CD4-positive, alpha-beta T cell (primary cell): ENCODE measurements around the gene ST3GAL3. TPM values are rescaled to one million over a fixed set of nuclear protein-coding genes. Genes with fewer than 3 reads are reported as not detected.

Source experiments
- ATAC-seq: fragments of 200-7000 bp; cut with Tn5 transposase; one replicate; pipeline ENCODE4 v1.10.0; 2022; ENCODE audit warnings: mild to moderate bottlenecking; ENCODE audit not compliant: poor library complexity
- CTCF ChIA-PET: fragments of 350-600 bp; sonication (Branson Sonifier 250); formaldehyde crosslinking; loops from one replicate; lab custom pipeline; 2021; ENCODE audit warnings: antibody characterized with exemption, inconsistent platforms; lab: Charles Lee
- POLR2A ChIA-PET: fragments of 350-600 bp; sonication (Branson Sonifier 250); formaldehyde crosslinking; loops from one replicate; lab custom pipeline; 2021; ENCODE audit warnings: antibody characterized with exemption, inconsistent platforms; lab: Charles Lee
- DNase-seq, 14 experiments: peaks; one replicate each; pipeline ENCODE4 v3.0.0-alpha.2; 2013 to 2020; ENCODE audit warnings: mixed read lengths in 2 of 14
- H3K27ac ChIP-seq, 2 donors: one replicate each; pipeline versions ENCODE4 v1.5.1 to v1.7.0; 2013; ENCODE audit warnings: low read length in 2 of 2, low read depth in 1 of 2, mild to moderate bottlenecking in 1 of 2
- H3K27me3 ChIP-seq, 2 experiments: 1 replicate in 1 of 2; 2 replicates in 1 of 2; pipeline versions ENCODE4 v1.6.1 to v1.7.0; 2013; ENCODE audit warnings: low read length in 2 of 2, control low read depth in 1 of 2, mild to moderate bottlenecking in 1 of 2, moderate library complexity in 1 of 2; ENCODE audit not compliant: insufficient read depth in 2 of 2, control insufficient read depth in 1 of 2
- H3K36me3 ChIP-seq: one replicate; pipeline ENCODE4 v1.6.1; 2013; ENCODE audit warnings: low read length, control low read depth; ENCODE audit not compliant: insufficient read depth
- H3K4me1 ChIP-seq: one replicate; pipeline ENCODE4 v1.6.1; 2013; ENCODE audit warnings: low read length, control low read depth; ENCODE audit not compliant: insufficient read depth
- H3K4me3 ChIP-seq: one replicate; pipeline ENCODE4 v1.5.1; 2013; ENCODE audit warnings: mild to moderate bottlenecking, low read length, moderate library complexity
- H3K9me3 ChIP-seq, 2 experiments: 1 replicate in 1 of 2; 2 replicates in 1 of 2; pipeline versions ENCODE4 v1.6.1 to v1.7.0; 2013; ENCODE audit warnings: low read length in 2 of 2, mild to moderate bottlenecking in 2 of 2, control low read depth in 1 of 2, moderate library complexity in 1 of 2; ENCODE audit not compliant: control insufficient read depth in 1 of 2, insufficient read depth in 1 of 2
- H3K27ac Mint-ChIP-seq: one replicate; pipeline ENCODE4 v1.8.0; 2020; ENCODE audit warnings: mixed read lengths
- H3K27me3 Mint-ChIP-seq: one replicate; pipeline ENCODE4 v1.8.0; 2021; ENCODE audit warnings: mixed read lengths
- H3K36me3 Mint-ChIP-seq: one replicate; pipeline ENCODE4 v1.8.0; 2021; ENCODE audit warnings: low read depth, mixed read lengths
- H3K4me1 Mint-ChIP-seq: one replicate; pipeline ENCODE4 v1.8.0; 2021; ENCODE audit warnings: low read depth, mixed read lengths
- H3K4me3 Mint-ChIP-seq: one replicate; pipeline ENCODE4 v1.8.0; 2020; ENCODE audit warnings: mild to moderate bottlenecking, mixed read lengths
- H3K9me3 Mint-ChIP-seq: one replicate; pipeline ENCODE4 v1.8.0; 2020; ENCODE audit warnings: mixed read lengths
- CTCF ChIP-seq: fragments of 200-600 bp; IDR thresholded peaks from one replicate; pipeline ENCODE4 v1.8.0; 2022; ENCODE audit warnings: antibody characterized with exemption, mild to moderate bottlenecking
- intact Hi-C, 2 experiments: fragments of 100-400 bp; cut with DNase I in 1 of 2; cut with micrococcal nuclease in 1 of 2; formaldehyde crosslinking; loops; one replicate each; pipeline versions ENCODE4 v1.15.1 to v1.9.0; 2023 to 2025; cut with DNase I, micrococcal nuclease
- total RNA-seq, 174 experiments: library from RNA in 2 of 174; stranded (reverse) in 2 of 174; gene quantifications; one replicate each; pipeline ENCODE4 v1.2.3 and lab custom pipeline; 2021 to 2026

ST3GAL3 gene
- total RNA-seq, 2 experiments from 2014 or later: 17.6 to 20.5 TPM

- no peak overlapping the region for H3K4me3 ChIP-seq
- H3K4me1 ChIP-seq: peaks cover 48% of the 10 kb centered on the region
- no peak for TF ChIP-seq CTCF
- DNase-seq (no peak), ATAC-seq (no peak)
- H3K36me3 Mint-ChIP-seq: peaks cover 31% of the 10 kb centered on the region
- H3K27ac ChIP-seq: no peak overlapping the region
- no peaks in the 10 kb centered on the region for H3K9me3 ChIP-seq
- peak overlapping the region; percentile 90 for H3K4me3 Mint-ChIP-seq
- intact Hi-C loops: loop anchor here in 1 of 2 experiments (10.0 kb wide), 3 partner anchors 383 to 797 kb away; partner anchors contain the start of genes CDC20, CFAP57, EBNA1BP2 and ERI3
- H3K9me3 Mint-ChIP-seq: no peaks in the 10 kb centered on the region
- no peaks in the 10 kb centered on the region for H3K27me3 Mint-ChIP-seq
- ChIA-PET CTCF (no interaction called here), POLR2A (no interaction called here)
- H3K4me1 Mint-ChIP-seq: peaks cover 50% of the 10 kb centered on the region
- peaks cover 20% of the 10 kb centered on the region for H3K36me3 ChIP-seq
- H3K27me3 ChIP-seq: no peaks in the 10 kb centered on the region
- no peak overlapping the region for H3K27ac Mint-ChIP-seq
Measured at GRCh38 chr1:43971336-43971980, 264.1 kb downstream of the ST3GAL3 start.

GRCh38 chr1:43973981-43974442 lies 266.7 kb downstream of the ST3GAL3 start:
- no peaks in the 10 kb centered on the region for H3K27me3 ChIP-seq
- peaks cover 54% of the 10 kb centered on the region for H3K36me3 Mint-ChIP-seq
- DNase-seq: no peak
- POLR2A ChIA-PET: interaction anchor here (0.8 to 2.6 kb wide), 3 partner anchors 18 to 56 kb away, joined by 3 to 10 read pairs (median 6); no protein-coding TSS in a partner anchor
- H3K27me3 Mint-ChIP-seq: no peaks in the 10 kb centered on the region
- peak overlapping the region; percentile 99 for H3K4me3 ChIP-seq
- TF ChIP-seq CTCF: no peak
- intact Hi-C loops: loop anchor here (1.0 to 10.0 kb wide), 5 partner anchors 28 to 799 kb away; partner anchors contain the start of genes IPO13 (in 2 of the 2), CDC20 (in 1 of the 2), CFAP57 (in 1 of the 2) and EBNA1BP2 (in 1 of the 2)
- H3K4me1 Mint-ChIP-seq: peaks cover 73% of the 10 kb centered on the region
- peaks cover 65% of the 10 kb centered on the region for H3K4me1 ChIP-seq
- peak overlapping the region; percentile 92 for H3K27ac Mint-ChIP-seq
- CTCF ChIA-PET: interaction anchor here (2.2 to 2.8 kb wide), 4 partner anchors 17 to 62 kb away, joined by 6 to 13 read pairs (median 12); partner anchors contain the start of genes ARTN, CCDC24 and IPO13
- peaks cover 40% of the 10 kb centered on the region for H3K36me3 ChIP-seq
- peak overlapping the region; percentile 78 to 86 for H3K27ac ChIP-seq
- no peaks in the 10 kb centered on the region for H3K9me3 Mint-ChIP-seq
- peak overlapping the region; percentile 96 for H3K4me3 Mint-ChIP-seq
- H3K9me3 ChIP-seq: no peaks in the 10 kb centered on the region
- no peak for ATAC-seq

GRCh38 chr1:43974443-43975248 lies 267.3 kb downstream of the ST3GAL3 start, which contains the start of gene ATP6V0B:
Gene ATP6V0B, plus strand, starts transcription at chr1:43974960. Its CDS starts 81 bp downstream, at chr1:43975041.
- Mint-ChIP-seq H3K27ac (peak within 1 kb of the TSS; percentile 92), H3K27me3 (peaks cover under 1% of the 10 kb centered on the region), H3K4me3 (peak within 1 kb of the TSS; percentile 96), H3K4me1 (peaks cover 68% of the 10 kb centered on the region), H3K9me3 (no peaks in the 10 kb centered on the region), H3K36me3 (peaks cover 52% of the 10 kb centered on the region)
- ATAC-seq: peak; percentile 72
- no peaks in the 10 kb centered on the region for H3K9me3 ChIP-seq
- peaks cover under 1% of the 10 kb centered on the region in 2 experiments for H3K27me3 ChIP-seq
- intact Hi-C loops: loop anchor here (1.0 to 10.0 kb wide), 8 partner anchors 17 to 1207 kb away; partner anchors contain the start of genes IPO13 (in 2 of the 2), C1orf50 (in 1 of the 2), CCDC24 (in 1 of the 2) and CDC20 (in 1 of the 2)
- H3K36me3 ChIP-seq: peaks cover 40% of the 10 kb centered on the region
- peaks cover 61% of the 10 kb centered on the region for H3K4me1 ChIP-seq
- ChIA-PET POLR2A (interaction anchor here (0.8 to 2.6 kb wide), 6 partner anchors 12 to 55 kb away, joined by 3 to 10 read pairs (median 6); partner anchors contain the start of gene IPO13), CTCF (interaction anchor here (1.0 to 2.8 kb wide), 6 partner anchors 16 to 71 kb away, joined by 4 to 13 read pairs (median 8); partner anchors contain the start of genes ARTN, CCDC24 and IPO13)
- H3K27ac ChIP-seq: peak within 1 kb of the TSS; percentile 78 to 86
- DNase-seq: peak; percentile 85 to 96 (median 91)
- H3K4me3 ChIP-seq: peak within 1 kb of the TSS; percentile 99
- no peak for TF ChIP-seq CTCF
